ENCODE results near the gene PTPRK.

PTPRK gene

DNA sequence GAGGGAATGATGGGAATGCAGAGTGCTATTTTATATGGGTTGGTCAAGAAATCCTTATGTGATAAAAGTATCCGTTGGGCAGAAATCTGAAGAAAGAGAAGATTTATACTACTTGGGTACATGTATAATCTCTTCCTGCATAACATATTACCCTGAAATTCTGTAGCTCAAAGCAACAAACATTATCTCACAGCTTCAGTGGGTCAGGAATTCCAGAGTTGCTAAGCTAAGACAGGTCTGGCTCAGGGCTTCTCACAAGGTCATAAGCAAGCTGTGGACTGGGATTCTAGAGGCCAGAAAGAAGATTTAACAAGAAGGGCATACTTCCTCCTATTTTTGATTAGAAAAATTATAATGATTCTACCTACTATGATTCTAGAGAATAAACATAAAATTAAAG lies 447.0 kb downstream of the PTPRK start:
- DNase-seq (ENCODE audit: low spot score in 2 of 2) (no peak), ATAC-seq (no peak)
- H3K36me3 Mint-ChIP-seq = no peaks in the 10 kb centered on the region
- H3K4me3 Mint-ChIP-seq = no peak overlapping the region
- H3K9me3 Mint-ChIP-seq = no peaks in the 10 kb centered on the region
- H3K4me1 Mint-ChIP-seq = no peaks in the 10 kb centered on the region
- H3K27ac Mint-ChIP-seq = no peak overlapping the region

DNA sequence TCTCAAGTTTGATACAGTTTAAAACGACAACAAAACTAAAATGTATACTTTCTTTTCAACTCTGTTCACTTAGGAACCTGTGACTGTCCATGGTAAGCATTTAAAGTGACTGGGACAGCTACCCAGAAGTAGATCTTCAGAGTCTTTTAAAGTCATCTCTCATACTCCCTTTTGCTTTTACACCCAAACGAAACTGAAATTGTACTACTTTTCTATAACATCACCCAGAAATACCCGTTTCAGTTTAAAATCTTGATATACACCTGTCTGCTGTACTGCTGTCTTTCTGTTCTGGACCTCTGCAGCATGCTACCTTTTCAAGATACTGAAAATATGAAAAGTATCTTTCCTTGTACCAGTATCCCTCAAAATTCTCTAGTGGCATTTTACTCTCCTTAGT lies 449.2 kb downstream of the PTPRK start:
- Mint-ChIP-seq H3K36me3 (no peaks in the 10 kb centered on the region), H3K4me3 (no peak overlapping the region), H3K27ac (no peak overlapping the region), H3K9me3 (no peaks in the 10 kb centered on the region), H3K4me1 (no peaks in the 10 kb centered on the region)
- ATAC-seq (no peak), DNase-seq (ENCODE audit: low spot score in 2 of 2) (no peak)

DNA sequence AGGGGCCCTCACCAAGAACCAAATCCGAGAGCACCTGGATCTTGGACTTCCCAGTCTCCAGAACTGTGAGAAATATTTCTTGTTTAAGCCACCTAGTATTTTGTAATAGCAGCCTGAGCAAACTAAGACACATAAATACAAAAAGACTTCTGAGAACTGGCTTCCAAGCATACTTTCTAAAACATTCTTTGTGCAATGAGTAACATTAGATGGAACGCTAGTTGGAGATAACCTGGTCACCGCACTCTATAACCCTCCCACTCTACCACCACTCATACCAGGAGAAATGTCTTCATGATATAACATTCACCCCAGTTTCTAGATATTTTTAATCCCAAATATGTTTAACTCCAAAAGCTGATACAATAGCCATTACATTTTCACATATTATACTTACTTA lies 450.0 kb downstream of the PTPRK start:
- no peak for ATAC-seq
- H3K4me1 Mint-ChIP-seq = no peaks in the 10 kb centered on the region

DNA sequence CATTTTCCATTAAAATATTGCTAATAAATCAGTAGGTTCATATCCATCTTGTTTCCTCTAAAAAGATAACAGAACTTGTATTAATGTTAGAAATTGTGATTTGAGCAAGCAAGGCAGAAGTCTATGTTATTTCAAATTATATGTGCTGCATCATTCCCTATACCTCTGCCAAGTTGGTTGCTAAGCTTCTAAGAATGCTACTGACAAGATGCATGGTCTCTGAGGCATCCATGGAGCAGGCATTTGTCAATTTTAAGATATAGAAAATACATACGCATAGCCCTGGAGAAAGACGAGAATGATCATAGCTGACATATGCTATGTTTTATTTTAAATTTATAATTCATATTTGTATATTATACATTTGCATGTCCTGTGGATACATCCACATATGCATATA lies 451.2 kb downstream of the PTPRK start:
- Mint-ChIP-seq H3K36me3 (no peaks in the 10 kb centered on the region), H3K27ac (no peak overlapping the region), H3K4me3 (no peak overlapping the region), H3K9me3 (no peaks in the 10 kb centered on the region), H3K4me1 (no peaks in the 10 kb centered on the region)
- no peak for ATAC-seq
- DNase-seq (ENCODE audit: low spot score in 2 of 2) = no peak

More for the DNA sequence above, 450.0 kb downstream of the PTPRK start:
- no peak overlapping the region for H3K27ac Mint-ChIP-seq
- no peak for DNase-seq (ENCODE audit: low spot score in 2 of 2)
- H3K36me3 Mint-ChIP-seq = no peaks in the 10 kb centered on the region
- H3K4me3 Mint-ChIP-seq = no peak overlapping the region
- no peaks in the 10 kb centered on the region for H3K9me3 Mint-ChIP-seq

DNA sequence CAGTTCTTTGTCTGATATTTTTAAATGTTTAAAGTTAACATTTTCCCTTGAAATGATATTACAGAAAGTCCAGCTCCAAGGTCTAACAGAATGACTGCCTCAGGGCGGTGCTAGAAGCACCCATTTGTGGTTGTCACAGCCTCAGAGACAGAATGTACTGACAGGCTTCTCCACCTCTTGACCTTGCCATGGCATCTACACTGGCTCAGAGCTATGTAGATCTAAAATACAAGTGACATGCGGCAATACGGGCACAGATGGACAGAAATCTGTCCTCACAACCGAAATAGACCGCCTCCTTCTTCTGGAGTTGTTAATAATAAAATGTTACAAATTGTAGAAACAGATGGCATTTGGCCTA lies 452.3 kb downstream of the PTPRK start:
- H3K4me3 Mint-ChIP-seq = no peak overlapping the region
- H3K27ac Mint-ChIP-seq = no peak overlapping the region
- no peak for ATAC-seq
- no peaks in the 10 kb centered on the region for H3K36me3 Mint-ChIP-seq
- H3K4me1 Mint-ChIP-seq = no peaks in the 10 kb centered on the region
- no peak for DNase-seq (ENCODE audit: low spot score in 2 of 2)
- H3K9me3 Mint-ChIP-seq = no peaks in the 10 kb centered on the region

DNA sequence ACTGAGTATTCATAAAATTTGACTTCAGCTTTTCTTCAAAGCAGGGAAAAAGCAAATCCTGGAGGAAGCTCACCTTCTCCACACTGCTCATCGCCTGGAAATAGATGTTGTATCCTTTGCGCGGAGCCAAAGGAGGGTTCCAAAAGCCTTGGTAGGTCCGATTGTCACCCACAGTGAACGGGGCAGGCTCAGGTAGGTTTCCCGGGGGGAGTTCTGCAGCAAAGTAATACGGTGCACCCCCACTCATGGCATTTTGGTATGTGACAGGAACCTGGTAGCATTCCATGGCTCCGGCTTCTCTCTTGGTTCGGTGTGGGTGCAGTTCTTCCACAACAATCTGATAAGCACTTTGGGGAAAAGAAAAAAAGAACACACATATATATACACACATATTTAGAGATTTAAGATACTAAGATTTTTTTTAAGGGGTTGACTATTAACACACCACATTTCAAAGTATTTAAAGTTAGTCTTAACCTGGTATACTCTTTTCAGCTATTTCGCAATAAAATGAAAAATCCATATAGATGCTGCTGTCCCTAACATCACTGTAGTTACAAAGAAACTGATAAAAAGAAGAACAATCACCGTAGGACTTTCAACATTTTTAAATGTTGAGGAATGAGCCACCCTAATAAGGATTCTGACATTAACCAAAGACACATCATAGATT lies 452.8 kb downstream of the PTPRK start:
- Mint-ChIP-seq H3K4me1 (no peaks in the 10 kb centered on the region), H3K27ac (no peak overlapping the region), H3K4me3 (no peak overlapping the region), H3K9me3 (no peaks in the 10 kb centered on the region), H3K36me3 (no peaks in the 10 kb centered on the region)
- DNase-seq (ENCODE audit: low spot score in 2 of 2) = no peak
- ATAC-seq = no peak

DNA sequence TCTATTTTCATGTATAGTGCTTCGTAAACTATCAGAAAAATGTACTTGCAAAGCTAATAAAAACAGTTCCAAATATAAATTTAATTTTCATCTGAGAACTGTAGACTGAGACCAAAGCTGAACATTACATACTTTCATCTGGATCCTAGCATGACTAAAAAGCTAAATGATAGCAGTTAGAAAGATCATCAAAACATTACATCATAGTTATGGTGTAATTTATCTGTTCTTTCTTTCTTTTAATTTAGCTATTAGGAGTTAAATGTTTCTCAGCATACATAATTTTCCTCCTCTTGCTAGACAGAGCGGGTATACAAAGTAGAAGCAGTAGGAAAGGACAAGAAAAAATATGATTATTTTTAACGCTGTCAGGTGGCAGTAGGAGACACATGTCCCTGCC lies 455.3 kb downstream of the PTPRK start:
- no peak for DNase-seq (ENCODE audit: low spot score in 2 of 2)
- no peak overlapping the region for H3K27ac Mint-ChIP-seq
- H3K36me3 Mint-ChIP-seq = no peaks in the 10 kb centered on the region
- ATAC-seq = no peak
- no peaks in the 10 kb centered on the region for H3K4me1 Mint-ChIP-seq
- no peak overlapping the region for H3K4me3 Mint-ChIP-seq
- H3K9me3 Mint-ChIP-seq = no peaks in the 10 kb centered on the region

DNA sequence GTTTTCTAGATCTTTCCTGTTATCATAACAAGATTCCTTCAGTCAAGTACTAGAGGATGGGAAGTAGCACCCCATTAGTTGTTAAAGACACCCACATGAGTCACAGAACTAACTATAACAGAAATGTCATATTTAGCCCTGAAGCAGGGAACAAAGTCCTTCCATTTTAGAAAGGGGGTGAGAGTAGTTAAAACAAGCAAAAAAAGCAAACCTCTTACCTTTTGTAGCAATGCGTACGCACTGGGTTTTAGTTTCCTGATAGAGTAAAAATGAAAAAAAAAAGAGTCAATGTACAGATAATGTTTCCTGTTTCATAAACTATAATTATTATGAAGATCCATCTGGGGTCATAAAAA lies 455.9 kb downstream of the PTPRK start:
- no peak for DNase-seq (ENCODE audit: low spot score in 2 of 2)
- Mint-ChIP-seq H3K36me3 (no peaks in the 10 kb centered on the region), H3K9me3 (no peaks in the 10 kb centered on the region), H3K27ac (no peak overlapping the region), H3K4me3 (no peak overlapping the region), H3K4me1 (no peaks in the 10 kb centered on the region)
- no peak for ATAC-seq

DNA sequence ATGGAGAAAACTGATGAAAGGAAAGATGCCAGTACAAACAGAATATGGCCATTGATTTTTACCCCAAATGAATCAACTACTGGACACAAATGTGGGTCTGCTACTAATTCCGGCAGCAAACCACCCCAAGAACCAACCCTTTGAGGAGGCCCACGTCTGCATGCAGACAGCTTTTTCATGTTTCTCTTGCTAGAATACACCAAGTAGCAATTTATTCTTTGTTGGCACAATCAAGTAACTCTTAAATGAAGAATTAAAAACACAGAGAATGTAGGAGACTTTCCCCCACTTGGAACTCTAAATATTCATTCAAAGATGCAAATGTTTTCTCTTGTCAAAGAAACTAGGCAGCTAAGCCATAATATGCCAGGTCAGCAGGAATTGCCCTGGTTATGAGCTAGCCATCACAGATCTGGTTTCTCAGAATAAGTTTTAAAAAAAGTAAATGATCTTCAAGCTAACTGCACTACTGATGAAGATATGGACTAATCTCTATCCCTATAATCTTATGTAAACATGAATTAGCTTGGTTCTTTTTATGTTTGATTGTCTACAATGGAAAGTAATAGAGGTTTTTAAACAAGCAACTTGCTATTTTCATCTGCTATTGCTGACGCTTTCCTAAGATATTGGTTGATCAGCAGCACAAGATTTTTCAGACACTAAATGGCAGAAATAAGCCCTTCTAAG lies 456.4 kb downstream of the PTPRK start:
- Mint-ChIP-seq H3K27ac (no peak overlapping the region), H3K9me3 (no peaks in the 10 kb centered on the region), H3K4me3 (no peak overlapping the region), H3K4me1 (no peaks in the 10 kb centered on the region), H3K36me3 (no peaks in the 10 kb centered on the region)
- no peak for ATAC-seq
- no peak for DNase-seq (ENCODE audit: low spot score in 2 of 2)

DNA sequence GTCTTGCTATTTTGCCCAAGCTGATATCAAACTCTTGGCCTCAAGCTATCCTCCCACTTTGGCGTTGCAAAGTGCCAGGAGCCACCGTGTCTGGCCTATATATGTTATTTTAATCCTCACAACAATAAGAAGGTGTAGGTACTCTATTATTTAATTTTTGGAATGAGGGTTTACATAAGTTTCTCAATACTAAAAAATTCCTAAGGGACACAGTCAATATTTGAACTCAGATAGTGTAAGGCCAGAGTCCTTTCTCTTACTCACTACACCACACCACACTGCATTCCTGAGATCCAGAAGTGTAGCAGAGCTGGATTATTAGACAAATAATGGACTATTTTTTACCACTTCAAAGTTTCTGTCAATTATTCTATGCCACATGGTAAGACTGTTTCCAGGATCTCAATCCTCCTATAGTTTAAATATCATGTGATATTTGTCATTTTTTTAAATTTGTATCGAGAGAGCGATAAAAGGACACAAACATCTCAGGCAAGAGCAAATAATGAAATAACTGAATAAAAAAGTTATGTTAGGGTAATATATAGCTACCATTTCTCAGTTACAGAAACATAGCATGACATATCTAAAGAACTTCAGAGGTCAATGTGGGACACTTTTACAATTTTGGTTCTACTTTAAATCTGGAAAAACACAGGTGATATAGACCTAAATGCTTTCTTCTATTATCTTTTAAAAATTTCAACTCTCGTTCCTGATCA lies 457.4 kb downstream of the PTPRK start:
- DNase-seq (ENCODE audit: low spot score in 2 of 2) = no peak
- Mint-ChIP-seq H3K4me3 (no peak overlapping the region), H3K4me1 (no peaks in the 10 kb centered on the region), H3K36me3 (no peaks in the 10 kb centered on the region), H3K9me3 (no peaks in the 10 kb centered on the region), H3K27ac (no peak overlapping the region)
- ATAC-seq = no peak

DNA sequence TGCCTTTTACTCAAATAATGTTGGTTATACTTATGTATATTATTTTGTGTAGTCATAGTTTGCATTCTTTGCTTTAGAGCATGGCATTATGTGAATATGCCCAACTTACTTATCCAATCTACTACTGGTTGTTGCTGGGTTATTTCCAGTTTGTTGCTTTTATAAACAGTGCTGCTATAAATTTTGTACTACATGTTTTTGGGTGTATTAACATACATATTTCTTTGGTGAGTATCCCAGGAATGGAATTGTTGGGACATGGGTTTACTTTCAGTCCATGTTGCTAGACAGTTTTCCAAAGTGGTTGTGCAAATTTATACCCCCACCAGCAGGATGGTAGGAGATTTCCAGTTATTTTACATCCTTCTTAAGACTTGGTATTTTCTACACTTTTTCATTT lies 462.5 kb downstream of the PTPRK start:
- Mint-ChIP-seq H3K36me3 (no peaks in the 10 kb centered on the region), H3K4me3 (no peak overlapping the region), H3K9me3 (no peaks in the 10 kb centered on the region), H3K27ac (no peak overlapping the region), H3K4me1 (no peaks in the 10 kb centered on the region)
- ATAC-seq = no peak
- DNase-seq (ENCODE audit: low spot score in 2 of 2) = no peak

DNA sequence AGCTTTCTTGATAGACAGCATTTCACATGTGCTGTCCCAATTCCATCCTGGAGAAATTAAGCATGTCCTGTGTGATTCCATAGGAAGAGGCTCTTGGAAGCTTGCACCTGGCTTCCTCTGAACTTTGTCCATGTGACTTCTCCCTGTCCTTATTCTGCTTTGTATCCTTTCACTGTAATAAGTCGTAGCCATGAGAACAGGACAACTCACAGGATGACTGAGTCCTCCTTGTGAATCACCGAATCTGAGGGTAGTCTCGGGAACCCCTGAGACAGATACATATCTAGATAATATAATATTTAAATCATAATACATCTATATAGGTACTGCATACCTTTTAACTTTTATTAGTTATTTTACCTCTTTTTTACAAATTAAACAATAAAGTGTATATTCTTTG lies 462.9 kb downstream of the PTPRK start:
- Mint-ChIP-seq H3K36me3 (no peaks in the 10 kb centered on the region), H3K27ac (no peak overlapping the region), H3K9me3 (no peaks in the 10 kb centered on the region), H3K4me1 (no peaks in the 10 kb centered on the region), H3K4me3 (no peak overlapping the region)
- DNase-seq (ENCODE audit: low spot score in 2 of 2) = no peak
- no peak for ATAC-seq

DNA sequence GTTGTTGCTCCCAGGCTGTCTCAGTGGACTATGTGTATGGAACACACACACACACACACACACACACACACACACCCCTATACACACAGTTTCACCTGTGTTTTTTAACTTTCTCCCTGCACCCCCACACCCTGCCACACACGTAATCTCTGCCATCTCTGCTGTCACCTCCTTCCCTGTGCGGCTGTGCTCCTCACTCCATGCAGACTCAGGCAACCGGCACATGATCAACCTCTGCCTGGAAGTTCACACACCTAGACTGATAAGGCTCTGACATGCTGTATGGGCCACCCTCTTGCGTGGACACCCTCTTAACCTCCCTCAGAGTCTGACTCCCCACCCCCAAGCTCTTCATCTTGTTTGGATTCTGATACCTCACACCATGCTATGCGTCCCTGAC lies 467.3 kb downstream of the PTPRK start:
- H3K4me3 Mint-ChIP-seq = no peak overlapping the region
- no peak overlapping the region for H3K27ac Mint-ChIP-seq
- ATAC-seq (no peak), DNase-seq (ENCODE audit: low spot score in 2 of 2) (no peak)
- H3K36me3 Mint-ChIP-seq = no peaks in the 10 kb centered on the region
- H3K4me1 Mint-ChIP-seq = no peaks in the 10 kb centered on the region
- H3K9me3 Mint-ChIP-seq = no peaks in the 10 kb centered on the region

DNA sequence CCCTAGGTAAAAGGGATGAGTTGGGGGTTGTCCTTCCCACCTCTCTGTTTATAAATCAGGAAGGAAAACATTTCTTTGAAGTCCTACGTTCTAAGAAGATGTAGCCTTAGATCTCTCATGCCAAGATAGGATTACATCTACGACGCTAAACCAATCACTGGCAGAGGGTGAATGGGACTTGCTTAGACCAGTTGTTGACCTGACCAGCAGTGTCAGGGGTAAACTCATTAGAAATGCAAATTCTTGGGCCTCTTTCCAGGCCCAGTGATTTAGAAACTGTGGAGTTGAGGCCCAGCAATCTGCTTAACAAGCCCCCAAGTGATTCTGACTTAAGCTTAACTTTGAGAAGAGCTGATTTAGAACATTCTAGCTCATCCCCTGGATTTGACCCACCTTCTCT lies 472.4 kb downstream of the PTPRK start:
- Mint-ChIP-seq H3K27ac (no peak overlapping the region), H3K36me3 (no peaks in the 10 kb centered on the region), H3K9me3 (no peaks in the 10 kb centered on the region), H3K4me1 (no peaks in the 10 kb centered on the region), H3K4me3 (no peak overlapping the region)
- ATAC-seq (no peak), DNase-seq (ENCODE audit: low spot score in 2 of 2) (no peak)

DNA sequence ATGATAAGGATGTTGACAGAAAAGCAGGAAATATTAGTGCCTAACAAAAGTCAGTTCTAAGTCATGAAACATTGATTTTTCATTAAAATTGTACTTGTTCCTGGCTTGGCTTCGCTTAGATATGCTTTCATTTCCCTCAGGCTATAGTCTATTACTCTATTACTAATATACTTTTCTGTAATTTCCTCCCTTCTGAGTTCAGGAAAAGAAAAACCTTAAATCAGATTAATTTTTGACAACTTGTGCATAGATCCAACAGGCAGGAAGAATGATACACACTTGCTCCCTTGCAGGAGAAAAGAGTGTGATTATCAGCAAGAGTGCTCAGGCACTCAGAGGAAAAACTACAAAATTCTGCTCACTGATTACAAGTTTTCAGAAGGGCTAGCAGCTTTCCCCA lies 474.4 kb downstream of the PTPRK start:
- ATAC-seq (no peak), DNase-seq (ENCODE audit: low spot score in 2 of 2) (no peak)
- H3K36me3 Mint-ChIP-seq = no peaks in the 10 kb centered on the region
- H3K27ac Mint-ChIP-seq = no peak overlapping the region
- no peak overlapping the region for H3K4me3 Mint-ChIP-seq
- H3K4me1 Mint-ChIP-seq = no peaks in the 10 kb centered on the region
- H3K9me3 Mint-ChIP-seq = no peaks in the 10 kb centered on the region

DNA sequence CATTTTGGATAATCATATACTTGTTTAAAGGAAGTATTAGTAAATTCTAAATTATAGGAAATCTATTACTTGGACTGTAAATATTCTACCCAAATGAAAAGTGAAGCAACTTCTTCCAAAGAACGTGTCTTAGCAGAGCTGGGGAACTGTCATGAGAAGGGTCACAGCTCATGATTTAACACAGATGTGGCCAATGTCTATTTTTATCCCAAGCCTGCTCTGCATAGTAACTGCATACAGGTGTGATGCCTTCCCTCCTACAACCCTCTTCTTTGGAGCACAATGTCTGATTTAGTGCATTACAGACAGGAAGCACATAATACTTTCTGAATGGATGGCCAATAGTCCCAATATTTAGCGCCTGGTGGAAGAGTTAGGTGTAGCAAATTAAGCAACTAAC lies 480.9 kb downstream of the PTPRK start:
- Mint-ChIP-seq H3K4me1 (no peaks in the 10 kb centered on the region), H3K36me3 (no peaks in the 10 kb centered on the region), H3K9me3 (no peaks in the 10 kb centered on the region), H3K4me3 (no peak overlapping the region), H3K27ac (no peak overlapping the region)
- DNase-seq (ENCODE audit: low spot score in 2 of 2) = no peak
- no peak for ATAC-seq
